Hematopoietic multipotent progenitor cell treated with erythropoietin and hydrocortisone succinate and interleukin-3 and kit ligand, for 4 days (in vitro differentiated cells): ENCODE data around the gene TSEN2.
"Not testable (repeated sequence)": the region's sequence is repeated elsewhere in the genome, so short reads cannot be mapped to it uniquely, and the experiment has no call there.

Experiments used
- DNase-seq: peaks from one replicate; pipeline ENCODE4 v3.0.0-alpha.2; 2015

TSEN2 gene

GRCh38 chr3:12507591-12508281 is 23.5 kb downstream of the TSEN2 start:
- no peak for DNase-seq

DNA sequence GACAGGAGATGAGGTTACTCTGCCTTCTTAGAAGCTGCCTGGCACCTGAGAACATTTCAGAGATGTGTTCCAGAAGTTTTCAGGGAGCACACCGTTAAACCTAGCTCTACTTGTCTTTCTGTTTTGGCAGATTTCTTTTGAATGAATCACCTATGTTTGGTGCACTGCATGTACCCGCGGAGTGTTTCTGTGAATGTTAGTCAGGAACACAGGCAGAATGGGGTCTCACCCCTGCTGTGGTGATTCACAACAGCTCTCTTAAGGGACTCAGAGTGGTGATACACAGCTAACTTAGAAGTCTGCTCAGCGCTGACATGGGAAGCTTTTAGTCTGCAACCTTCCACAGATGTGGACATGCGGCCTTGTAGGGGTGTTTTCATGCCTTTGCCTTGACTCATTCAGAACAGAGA is 24.0 kb downstream of the TSEN2 start:
- no peak for DNase-seq

GRCh38 chr3:12509466-12509865 is 25.2 kb downstream of the TSEN2 start:
- no peak for DNase-seq

GRCh38 chr3:12512534-12513118 is 28.3 kb downstream of the TSEN2 start:
- DNase-seq, result no peak

DNA sequence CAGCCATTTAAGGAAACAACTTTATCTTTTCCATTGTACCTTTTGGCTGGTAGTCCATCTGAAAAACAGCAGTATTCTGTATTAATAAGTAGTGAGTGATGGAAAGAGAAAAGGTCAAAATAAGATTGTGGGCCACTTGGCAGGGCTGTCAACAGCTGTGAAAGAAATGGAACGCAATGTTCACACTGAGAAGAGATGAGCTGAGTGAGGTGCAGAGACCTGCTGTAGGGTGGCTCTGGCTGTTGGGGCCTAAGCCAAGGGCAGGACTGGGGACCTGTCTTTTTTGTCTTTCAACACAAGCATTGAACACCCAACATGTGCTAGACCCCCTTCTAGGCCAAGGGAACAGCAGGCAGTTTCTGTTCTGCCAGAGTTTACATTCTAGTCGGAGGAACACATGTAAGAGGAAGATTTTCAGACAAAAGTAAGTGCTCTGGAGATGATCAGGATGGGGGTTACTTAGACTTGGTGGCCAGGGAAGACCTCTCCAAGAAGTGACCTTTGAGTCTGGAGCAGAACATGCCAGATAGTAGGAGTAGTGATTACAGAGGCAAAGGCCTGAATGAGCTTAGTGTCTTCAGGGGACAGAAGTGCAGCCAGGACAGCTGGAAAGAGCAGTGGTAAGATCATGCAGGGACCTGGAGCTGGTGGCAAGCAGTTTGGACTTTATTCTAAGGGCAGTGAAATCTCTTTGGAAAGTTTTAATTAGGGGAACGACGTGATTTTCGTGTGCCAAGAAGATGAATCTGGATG is 29.6 kb downstream of the TSEN2 start:
- no peak for DNase-seq

DNA sequence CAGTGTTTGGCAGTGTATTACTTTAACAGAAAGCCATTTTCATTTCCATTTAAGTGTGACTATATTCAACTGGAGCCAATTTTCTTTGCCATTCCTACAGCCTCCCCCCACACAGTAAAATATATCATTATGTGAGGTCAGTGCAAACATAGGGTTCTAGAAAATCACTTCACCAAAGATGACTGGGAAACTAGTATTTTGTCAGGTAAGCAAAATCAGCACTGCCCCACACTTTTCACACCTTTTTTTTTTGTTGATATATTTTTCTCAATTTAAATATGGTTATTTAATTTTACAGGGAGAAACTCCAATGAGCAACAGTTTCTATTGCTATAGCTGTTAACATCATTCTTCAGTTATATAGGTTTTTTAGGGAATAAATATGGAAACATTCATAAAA is 31.4 kb downstream of the TSEN2 start:
- no peak for DNase-seq

- no peak for DNase-seq
Observed at GRCh38 chr3:12516873-12517272, 32.6 kb downstream of the TSEN2 start.

GRCh38 chr3:12518261-12519028 is 34.2 kb downstream of the TSEN2 start:
- no peak for DNase-seq

- DNase-seq, result no peak
Observed at GRCh38 chr3:12521010-12521409, 36.7 kb downstream of the TSEN2 start.

- no peak for DNase-seq
Observed at GRCh38 chr3:12522721-12523120, 38.4 kb downstream of the TSEN2 start.

DNA sequence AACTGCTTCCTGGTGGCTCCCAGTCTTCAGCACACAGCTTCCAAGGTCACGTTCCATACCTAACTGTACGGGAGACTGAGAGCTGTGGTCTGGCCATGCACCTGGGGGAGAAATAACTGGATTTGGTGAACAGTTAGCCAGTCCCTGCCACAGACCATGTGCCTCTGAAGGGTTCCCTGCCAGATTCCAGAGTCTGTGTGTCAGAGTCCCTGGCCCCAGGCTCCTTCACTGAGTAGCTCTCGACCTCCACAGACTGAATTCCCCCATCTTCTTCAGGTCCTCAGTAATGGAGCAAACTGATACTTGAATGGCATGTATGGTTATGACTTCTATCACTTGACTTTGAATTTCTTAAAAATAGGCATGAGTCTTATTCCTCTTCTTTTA is 43.5 kb downstream of the TSEN2 start:
- DNase-seq, result no peak

- no peak for DNase-seq
Observed at GRCh38 chr3:12532182-12532581, 47.9 kb downstream of the TSEN2 start.

DNA sequence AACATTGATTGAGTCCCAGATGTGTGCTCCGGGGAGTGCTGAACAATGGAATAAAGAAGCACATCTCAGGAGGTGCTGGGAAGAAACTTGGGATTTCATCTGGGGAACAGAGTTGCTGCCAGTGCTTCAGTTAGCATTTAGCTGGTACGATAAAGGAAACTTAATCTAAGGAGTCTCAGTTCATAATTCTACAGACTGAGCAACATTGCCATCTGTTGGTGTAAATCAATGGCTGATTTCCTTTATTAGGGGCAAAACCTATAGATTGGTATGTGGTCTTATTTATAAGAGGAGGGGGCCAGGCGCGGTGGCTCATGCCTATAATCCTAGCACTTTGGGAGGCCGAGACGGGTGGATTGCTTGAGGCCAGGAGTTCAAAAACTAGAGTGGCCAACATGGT is 52.1 kb downstream of the TSEN2 start:
- no peak for DNase-seq

GRCh38 chr3:12541625-12542024 is 57.3 kb downstream of the TSEN2 start:
- DNase-seq, result no peak

- not testable (repeated sequence) for DNase-seq
Observed at GRCh38 chr3:12543497-12543896, 59.2 kb downstream of the TSEN2 start.

- no peak for DNase-seq
Observed at GRCh38 chr3:12544652-12545472, 60.6 kb downstream of the TSEN2 start.

DNA sequence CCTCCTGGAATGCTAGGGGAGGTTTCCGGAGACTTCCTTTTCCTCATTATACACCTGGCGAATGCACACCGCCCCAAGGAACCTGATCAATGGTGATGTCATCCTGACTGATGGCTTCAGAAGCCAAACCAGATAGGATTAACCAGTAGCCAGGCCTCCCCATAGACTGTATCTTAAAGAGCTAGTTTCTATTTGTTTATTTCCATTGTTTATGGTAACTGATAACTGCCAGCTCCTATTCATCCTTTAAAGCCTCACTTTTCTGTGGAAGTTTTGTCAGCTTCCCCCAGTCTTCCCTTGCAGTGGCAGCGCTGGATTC is 61.2 kb downstream of the TSEN2 start, which contains the start of gene MKRN2OS:
TSS of gene MKRN2OS (minus strand) at position 27 of the 319 bp plus-strand sequence. CDS start 35 bp downstream, outside the sequence.
- no peak for DNase-seq

DNA sequence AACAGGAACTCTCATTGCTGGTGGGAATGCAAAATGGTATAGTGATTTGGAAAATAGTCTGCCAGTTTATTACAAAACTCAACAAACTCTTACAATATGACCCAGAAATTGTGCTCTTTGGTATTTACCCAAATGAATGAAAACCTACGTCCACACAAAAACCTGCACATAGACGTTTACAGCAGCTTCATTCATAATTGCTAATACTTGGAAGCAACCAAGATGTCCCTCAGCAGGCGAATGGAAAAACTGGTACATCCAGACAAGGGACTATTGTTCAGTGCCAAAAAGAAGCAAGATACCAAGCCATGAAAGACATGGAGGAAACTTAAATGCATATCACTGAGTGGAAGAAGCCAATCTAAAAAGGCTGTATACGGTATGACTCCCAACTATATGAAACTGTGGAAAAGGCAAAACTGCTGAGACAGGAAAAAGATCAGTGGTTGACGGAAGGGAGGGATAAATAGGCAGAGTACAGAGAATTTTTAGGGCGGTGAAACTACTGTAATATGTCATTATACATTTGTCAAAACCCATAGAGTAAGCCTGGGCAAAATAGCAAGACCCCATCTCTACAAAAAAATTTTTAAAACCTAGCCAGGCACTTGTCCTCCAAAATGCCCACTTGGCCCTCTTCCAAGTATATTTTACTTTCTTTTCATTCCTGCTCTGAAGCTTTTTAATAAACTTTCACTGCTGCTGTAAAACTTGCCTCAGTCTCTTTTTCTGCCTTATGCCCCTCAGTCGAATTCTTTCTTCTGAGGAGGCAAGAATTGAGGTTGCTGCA is 65.9 kb downstream of the TSEN2 start:
- DNase-seq, result no peak

- DNase-seq, result peak; percentile 63
Observed at GRCh38 chr3:12553921-12554391, 69.7 kb downstream of the TSEN2 start.

DNA sequence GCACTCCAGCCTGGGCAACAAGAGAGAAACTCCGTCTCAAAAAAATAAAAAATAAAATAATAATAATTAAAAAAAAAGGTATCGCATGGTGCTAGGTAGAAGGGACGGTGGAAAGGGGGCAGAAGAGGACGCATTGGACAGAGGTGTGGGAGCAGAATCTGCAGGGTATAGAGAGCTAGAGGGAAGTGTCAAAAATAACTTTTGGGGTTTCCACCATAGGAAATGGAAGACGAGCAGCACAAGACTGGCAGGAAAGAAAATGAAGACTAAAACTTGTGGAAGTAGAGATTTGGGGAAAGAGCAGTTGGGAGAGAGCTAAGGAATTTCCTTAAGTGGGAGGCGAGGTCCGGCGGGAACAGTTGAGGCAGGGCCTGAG is 72.0 kb downstream of the TSEN2 start:
- DNase-seq, result no peak

GRCh38 chr3:12556690-12557472 is 72.6 kb downstream of the TSEN2 start, which contains the start of gene MKRN2:
Gene MKRN2 (plus strand): TSS chr3:12557087. CDS start chr3:12557151, 64 bp downstream.
- peak; percentile 94 for DNase-seq
